GM18498 (cell line): Measurements from ENCODE around the gene IMPDH1.

Experiments used
- ATAC-seq: cut with Tn5 transposase; IDR thresholded peaks from one replicate; pipeline ENCODE4 v1.9.1; 2021; ENCODE audit warnings: mild to moderate bottlenecking, moderate library complexity; ENCODE audit not compliant: unreplicated experiment

IMPDH1 gene

DNA sequence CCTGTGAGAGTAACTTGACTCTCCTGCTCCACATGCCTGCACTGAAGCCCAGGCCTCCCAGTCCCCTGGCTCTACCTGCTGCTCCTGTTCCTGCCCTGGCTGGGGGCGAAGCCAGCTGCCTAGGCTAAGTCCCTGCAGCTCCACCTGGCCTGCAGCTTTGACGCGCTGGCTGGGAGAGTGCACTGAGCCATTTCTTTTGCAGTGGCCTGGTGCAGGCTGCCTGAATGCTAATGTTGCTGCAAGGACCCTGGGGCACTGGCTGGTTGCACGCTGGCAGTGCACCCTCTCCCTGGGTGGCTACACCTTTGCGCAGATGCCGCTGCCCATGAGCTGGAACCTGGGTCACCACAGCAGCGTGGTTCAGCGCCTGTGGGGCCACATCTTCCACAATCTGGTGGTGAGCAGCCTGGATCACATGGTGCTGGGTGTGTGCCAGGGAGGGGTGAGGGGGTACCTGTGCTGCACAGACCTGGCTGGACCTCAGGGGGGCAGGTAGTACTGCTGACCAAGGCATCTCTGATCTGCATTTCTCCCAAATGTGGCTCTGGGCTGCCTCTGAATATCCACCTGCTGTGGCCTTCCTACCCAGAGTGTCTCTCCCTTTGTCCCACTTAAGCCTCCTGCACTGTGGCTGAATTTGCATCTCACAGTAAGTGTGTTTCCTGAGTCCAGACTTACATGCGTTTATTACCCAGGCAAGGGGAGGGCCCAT lies 20.0 kb downstream of the IMPDH1 start:
- no peak for ATAC-seq

DNA sequence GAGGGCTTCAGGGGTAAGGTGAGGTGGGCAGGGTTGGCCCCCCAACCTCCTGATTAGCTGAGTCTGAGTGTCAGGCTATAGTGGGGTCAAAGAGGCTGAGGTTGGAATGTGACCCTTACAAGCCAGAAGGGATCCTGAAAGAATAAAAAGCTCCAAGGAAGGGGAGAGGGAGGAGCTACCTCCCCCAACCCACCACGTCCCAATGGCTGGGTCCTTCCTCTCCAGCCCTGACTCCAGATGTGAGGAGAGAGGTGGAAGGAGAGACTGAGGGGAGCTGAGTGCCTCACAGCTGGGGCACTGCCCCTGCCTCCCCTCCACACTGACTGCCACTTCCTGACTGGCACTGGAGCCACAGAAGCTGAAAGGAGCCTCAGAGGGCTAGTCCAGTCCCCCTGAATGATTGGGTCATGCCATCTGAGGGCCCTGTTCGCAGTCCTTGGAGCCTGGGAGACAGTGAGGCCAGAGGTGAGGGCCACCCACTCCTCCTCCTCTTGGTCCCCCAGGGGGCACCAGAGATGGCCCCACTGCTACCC lies 20.6 kb downstream of the IMPDH1 start:
- no peak for ATAC-seq

DNA sequence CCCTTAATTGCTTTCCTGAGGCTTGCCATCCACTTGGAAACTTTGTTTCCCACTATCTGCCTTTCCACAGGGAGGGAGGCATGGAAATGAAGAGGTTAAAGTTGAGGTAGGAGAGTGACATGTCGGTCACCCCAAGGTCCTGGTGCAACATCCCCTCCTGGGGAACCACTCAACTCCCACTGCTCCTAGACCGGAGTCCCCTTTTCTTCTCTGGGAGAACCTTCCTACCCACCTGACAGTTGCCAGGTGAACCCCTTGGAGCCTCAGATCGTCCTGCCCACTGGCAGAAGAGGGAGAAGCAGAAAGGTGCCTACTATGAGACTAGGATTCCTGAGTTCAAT lies 21.7 kb downstream of the IMPDH1 start:
- no peak for ATAC-seq

DNA sequence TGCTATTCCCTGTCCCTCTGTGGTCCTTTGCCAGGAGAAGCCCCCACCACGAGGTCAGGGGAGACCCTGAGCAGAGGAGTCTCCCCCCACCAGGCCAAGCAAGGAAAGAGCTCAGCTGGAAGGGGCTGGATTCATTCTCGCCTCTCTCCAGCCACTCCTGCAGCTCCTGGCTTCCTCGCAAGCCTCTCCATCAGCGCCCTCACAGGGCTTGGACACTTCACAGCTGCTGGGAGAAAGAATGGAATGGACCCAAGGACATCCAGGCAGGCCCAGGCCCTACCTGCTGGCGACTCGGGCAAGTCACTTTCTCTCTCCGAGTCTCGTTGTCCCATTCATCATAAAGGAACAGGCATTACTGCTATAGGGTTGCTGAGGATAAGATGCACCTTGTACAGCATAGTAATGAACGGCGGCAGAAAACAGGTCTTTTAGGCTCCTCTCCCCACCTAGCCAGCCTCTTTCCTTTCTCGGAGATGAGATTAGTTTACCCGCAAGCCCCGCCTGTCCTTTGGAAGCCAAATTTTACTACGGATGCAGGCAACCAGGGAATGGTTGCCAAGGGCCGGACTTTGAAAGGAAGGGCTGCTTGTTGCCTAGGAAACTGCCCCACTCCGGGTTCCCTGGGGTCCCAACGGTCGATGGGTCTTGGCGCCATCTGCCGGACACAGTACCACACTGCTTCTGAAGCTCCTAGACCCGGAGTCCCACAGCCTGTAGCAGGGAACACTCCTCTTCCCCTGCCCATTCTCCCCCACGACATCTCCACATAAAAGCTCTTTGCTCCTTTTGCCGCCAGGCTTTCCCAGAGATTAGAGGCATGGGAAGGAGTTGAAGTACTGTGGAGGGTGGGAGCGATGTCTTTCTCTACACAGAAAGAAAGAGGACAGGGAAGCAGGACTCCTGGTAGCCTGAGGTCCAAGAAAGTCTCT lies 22.3 kb downstream of the IMPDH1 start:
- ATAC-seq, result peak; percentile 82

DNA sequence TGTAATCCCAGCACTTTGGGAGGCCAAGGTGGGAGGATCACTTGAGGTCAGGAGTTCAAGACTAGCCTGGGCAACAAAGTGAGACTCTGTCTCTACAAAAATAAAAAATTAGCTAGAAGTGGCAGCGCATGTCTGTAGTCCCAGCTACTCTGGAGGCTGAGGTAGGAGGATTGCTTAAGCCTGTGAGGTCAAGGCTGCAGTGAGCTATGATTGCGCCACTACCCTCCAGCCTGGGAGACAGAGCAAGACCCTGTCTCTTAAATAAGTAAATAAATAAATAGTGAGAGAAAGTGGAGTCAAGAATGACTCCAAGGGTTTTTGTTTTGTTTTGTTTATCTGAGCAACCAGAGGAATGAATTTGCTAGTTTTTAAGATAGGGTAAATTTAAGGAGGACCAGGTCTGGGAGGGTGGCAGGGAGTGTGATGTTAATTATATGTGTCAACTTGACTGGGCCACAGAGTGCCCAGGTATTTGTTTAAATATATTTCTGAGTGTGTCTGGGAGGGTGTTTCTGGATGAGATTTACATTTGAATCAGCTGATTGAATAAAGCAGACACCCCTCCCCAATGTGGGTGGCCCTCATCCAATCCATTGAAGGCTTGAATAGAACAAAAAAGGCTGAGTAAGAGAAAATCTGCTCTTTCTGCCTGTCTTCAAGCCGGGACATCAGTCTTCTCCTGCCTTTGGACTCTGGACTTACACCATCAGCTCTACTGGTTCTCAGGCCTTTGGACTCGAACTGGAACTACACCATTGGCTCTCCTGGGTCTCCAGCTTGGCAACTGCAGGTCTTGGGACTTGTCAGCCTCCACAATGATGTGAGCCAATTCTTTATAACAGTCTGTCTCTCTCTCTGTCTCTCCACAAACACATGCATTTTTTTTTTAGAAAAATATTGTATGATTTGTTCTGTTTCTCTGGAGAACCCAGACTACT lies 23.5 kb downstream of the IMPDH1 start:
- no peak for ATAC-seq

DNA sequence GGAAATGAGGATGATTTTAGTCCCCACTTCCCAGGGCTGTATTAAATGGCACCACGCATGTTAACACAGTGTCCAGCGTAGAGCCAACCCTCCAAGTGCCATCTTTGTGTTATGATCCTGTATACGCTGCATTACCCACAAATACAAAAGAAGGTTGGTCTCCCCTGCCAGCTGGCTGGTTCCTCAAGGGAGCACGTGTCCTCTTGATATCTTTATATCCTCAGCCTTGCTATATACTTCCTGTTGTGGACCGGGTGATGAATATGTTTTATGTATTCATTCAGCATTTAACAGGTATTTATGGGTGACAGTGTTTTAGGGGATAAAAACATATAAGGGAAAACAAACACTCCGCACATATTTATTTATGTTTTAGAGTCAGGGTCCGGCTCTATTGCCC lies 25.1 kb downstream of the IMPDH1 start:
- no peak for ATAC-seq

DNA sequence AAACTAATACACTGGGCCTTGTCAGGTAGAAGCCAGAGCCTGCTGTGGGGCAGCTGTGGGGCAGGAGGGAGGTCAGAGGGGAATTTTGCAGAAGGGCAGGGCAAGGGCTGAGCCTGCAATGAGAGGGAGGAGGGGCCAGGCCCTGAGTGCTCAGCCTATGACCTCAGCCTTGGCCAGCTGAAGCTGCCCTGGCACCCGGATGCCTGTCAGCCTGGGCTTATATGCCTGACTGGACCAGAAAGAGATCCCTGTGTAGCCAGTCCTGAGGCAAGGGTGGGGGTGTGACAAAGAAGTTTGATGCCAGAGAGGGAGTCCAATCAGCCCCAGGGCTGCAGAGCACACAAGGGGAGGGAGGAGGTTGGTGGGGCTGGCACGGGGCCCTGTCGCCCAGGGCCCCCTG lies 26.0 kb downstream of the IMPDH1 start:
- ATAC-seq, result no peak

DNA sequence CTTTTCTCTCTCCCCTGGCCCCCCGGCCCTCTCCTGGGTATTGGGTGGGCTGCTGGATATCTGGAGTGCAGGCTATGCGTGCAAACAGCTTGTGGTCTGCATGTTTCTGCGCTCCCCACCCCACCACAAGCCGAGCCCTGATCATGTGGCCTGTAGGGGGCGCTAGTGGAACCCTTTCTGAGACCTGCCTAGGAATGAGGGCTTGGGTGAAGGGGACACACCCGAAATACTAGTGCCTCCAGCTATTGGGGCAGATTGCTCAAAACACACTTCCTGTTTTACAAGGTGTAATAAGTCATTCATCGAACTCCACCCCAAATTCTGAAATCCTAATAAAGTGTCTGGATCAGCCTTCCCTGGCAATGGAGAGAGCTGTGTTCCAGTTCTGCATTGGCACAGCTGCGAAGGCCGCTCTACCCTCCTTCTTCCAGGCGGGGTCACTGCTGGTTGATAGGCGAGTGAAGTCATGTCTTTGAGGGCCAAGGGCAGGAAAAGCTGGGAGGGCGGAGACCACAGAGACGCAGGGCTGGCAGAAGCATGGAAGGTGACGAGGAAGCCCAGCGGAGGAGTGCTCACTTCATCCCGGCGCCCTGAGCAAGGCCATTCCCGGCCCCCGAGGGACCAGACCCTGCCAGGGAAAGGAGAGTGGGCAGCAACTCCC lies 28.5 kb downstream of the IMPDH1 start:
- no peak for ATAC-seq

DNA sequence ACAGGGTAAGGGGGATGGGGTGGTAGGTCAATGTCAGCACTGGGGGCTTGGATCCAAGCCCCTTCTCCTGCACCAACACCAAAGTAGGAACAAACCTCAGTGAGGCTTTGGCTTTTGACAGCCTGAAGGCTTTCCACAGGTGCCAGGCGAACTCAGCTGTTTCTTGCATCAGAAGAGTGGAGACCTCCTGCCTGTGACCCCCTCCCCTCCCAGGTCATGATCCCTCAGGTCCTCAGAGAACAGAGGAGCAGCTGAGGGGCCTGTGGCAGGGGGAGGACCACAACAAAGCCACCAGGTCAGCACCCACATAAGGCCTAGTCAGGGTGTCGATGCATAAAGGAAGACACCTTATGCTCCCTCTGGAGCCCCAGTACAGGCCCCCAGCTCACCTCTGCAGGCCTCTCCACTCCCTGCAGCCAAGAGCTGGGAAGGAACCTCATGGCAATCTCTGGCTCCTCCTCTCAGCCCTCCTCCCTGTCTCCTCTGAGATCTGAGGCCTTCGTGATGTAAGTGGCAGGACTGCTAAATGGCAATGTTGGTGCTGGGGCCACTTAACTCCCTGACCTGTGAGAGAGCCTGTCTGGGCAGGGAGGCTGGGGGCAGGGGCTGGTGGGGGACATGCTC lies 29.2 kb downstream of the IMPDH1 start:
- no peak for ATAC-seq

DNA sequence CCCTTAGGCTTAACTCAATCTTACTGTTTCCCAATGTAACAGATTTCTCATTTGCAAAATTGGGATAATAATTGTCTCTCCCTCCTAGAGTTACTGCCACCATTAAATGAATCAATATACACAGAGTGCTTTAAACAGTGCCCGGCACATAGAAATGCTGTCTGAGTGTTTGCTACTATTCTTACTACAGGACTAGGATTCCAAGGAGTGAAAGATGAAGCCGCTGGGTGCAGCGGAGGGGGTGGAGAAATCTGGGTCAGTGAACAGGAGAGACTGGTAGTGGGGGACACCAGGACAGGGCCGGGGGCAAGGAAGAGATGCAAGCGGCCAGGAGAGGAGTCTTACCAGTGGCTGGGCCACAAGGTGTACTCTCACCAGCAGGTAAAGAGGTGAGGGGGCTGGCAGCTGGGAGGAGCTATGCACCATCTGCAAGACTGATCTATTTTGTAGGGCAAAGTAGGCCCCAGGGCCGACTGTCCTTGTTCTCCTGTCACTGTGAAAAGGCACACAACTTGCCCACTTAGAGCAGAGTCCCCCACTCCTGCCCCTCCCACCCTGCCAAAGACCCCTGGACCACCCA lies 29.8 kb downstream of the IMPDH1 start:
- no peak for ATAC-seq

DNA sequence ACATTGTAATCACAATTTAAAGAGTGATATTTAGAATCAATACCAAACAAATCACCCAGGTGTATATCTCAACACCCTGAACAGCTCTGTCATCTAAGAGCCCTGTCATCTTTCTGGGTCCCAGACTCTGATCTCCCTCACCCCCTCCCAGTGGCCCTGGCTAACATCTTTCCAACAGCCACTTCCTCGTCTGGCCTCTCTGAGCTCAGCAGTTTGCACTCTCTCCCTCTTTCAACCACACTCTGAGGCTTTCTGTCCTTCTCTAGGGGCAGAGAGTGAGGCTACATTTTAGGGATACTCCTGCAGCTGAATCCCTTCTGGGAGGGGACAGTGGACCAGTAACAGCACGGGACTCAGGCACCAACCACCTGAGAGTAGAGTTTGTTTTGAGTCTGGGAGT lies 31.1 kb downstream of the IMPDH1 start:
- no peak for ATAC-seq

DNA sequence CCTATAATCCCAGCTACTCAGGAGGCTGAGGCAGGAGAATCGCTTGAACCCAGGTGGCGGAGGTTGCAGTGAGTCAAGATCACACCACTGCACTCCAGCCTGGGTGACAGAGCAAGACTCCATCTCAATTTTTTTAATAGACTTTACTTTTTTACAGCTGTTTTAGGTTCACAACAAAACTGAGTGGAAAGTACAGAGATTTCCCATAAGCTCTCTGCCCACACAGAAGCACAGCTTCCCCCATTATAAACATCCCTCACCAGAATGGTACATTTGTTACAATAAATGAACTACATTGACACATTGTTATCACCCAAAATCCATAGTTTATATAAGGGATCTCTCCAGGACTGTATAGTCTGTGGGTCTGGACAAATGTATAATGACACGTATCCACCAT lies 33.7 kb downstream of the IMPDH1 start:
- ATAC-seq, result no peak

DNA sequence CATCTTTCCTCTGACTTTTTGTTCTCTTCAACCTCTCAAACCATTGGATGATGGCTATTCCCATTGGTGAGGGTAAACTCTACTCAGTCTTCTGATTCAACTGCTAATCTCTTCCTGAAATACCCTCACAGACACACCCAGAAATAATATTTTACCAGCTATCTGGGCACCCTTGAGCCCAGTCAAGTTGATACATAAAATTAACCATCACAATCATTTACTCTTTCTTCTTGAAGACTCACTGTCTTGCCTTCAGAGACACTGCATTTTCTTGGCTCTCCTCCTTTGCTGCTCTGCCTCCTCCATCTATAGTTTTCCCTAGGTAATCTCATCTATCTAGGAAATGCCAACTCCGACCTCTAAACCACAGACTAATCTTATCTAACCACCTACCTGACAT lies 35.7 kb downstream of the IMPDH1 start:
- ATAC-seq, result no peak

DNA sequence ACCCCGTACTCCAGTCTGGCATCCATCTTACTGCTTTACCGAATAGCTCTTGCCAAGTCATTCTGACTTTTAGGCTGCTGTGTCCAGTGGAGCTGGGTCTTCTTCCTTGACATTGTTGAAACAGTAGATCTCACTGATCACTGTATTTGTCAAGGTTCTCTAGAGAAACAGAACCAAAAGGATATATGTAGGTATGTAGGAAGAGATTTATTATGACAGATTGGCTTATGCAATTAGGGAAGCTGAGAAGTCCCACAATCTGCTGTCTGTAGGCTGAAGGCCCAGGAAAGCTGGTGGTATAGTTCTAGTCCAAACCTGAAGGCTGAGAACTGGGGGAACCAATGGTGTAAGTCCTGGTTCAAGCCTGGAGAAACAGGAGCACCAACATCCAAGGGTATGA lies 36.2 kb downstream of the IMPDH1 start:
- ATAC-seq, result no peak

DNA sequence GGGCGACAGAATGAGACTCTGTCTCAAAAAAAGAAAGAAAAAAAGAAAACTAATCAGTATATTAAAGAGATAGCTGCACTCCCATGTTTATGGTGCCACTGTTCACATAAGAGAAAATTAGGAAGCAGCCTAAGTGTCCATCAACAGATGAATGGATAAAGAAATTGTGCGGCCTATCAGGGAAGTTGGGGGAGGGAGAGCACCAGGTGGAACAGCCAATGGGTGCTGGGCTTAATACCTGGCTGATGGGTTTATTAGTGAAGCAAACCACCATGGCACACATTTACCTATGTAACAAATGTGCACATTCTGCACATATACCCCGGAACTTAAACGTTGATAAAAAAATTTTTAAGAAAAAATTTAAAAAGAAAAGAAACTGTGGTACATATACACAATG lies 39.3 kb downstream of the IMPDH1 start:
- no peak for ATAC-seq

DNA sequence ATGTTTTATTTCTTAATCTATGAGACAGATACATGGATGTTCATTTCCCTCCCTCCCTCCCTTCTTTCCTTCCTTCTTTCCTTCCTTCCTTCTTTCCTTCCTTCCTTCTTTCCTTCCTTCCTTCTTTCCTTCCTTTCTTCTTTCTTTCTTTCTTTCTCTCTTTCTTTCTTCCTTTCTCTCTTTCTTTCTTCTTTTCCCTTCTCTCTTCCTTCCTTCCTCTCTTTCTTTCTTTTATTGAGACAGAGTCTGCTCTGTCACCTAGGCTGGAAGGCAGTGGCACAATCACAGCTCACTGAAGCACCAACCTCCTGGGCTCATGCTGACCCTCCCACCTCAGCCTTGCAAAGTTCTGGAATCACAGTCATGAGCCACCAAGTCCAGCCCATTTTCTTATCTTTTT lies 42.8 kb downstream of the IMPDH1 start:
- no peak for ATAC-seq

DNA sequence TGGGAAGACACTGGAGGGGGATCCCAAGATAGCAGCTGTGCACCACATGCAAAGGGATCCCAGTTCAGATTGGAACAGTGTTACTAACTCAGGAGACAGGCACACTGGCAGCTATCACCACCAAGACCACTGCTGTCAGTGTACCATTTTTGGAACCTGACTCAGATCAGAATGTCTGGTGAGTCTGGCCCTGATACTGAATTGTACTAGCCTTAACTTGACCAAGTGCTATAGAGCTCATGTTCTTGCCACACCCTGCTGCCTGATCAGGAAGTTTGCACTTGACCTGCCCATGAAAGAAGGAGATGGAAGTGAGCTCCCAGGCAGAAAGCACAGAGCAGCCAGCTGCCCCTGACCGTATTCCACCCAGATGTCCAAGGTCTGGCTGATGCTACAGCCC lies 43.5 kb downstream of the IMPDH1 start:
- ATAC-seq, result no peak

DNA sequence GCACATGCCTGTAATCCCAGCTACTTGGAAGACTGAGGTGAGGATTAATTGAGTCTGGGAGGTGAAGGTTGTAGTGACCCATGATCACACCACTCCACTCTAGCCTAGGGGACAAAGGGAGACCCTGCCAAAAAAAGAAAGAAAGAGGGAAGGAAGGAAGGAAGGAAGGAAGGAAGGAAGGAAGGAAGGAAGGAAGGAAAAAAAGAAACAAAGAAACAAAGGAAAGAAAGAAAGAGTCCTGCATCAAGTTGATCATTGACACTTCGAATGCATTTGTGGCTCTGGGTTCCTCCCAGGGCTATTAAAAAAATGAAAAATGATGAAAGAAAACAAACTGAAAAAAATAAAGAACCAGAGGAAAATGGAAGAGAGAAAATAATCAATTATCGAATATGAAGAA lies 44.4 kb downstream of the IMPDH1 start:
- no peak for ATAC-seq

DNA sequence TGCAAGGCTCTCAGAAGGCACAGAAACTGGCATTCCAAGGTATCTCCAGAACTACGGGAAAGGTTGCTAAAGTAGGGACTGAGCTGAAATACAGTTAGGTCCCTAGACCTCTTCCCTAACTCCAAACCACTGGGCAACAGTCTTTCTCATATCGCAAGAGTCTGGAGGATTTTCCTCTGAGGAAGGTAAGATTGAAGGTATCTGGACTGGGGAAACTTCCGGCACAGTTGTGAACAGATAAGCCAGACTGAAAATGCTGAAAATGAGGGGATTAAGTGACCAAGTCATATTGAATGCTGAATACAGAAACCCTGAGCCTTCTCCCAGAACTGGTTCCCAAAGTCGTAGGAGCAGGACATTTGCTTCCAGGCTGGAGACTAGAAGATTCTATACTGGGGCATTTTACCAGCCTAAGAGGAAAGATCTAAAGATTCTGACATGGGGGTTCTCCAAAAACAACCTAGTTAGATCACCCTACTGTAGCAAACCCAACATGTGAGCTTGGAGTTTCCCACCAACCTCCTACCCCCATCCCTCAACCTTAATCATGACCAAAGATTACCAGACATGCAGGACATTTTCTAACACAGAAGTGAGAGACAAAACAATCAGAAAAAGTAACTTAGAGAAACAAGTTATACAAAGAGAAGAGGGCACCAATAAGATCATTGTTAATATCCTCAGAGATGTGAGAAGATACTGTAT lies 45.5 kb downstream of the IMPDH1 start:
- ATAC-seq, result no peak
